ENCODE data around the gene LEMD2.

Gene LEMD2

DNA sequence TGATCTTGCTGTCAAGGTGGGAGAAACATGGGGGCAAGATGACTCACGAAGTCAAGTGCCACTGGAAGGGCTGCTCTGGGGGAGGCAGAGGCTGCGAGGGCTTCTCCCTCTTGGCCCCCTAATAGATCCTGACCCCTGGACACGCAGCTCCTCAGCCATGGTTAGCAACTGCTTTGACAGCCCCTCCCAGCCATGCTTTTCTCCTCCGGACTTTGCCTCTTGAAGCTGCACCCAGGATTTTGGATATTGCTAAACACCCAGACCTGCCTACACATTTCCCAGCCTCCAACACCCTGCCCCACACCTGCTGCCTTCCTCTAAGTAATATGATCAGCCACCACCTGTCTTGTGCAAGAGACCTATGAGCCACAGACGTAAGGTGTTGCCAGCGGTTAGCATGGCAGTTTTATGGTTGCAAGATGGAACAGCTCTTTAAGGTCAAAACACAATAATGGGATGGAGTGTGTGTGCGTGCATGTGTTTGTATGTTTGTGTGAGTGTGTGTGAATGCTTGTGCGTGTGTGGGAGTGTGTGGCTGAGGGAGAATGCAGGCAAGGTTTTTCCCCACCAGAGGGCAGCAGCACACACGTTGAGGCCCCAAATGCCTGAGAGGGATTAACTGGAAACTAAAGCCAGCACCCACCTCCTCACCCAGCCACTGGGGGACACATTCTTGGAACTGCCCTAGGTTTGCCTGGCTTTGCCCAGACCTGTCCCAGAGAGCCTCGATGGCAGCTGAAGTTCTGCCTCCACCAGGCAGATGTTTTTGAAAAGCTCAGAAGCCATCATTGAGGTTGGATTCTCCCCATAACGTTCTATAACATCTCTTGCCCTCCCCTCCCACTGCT is 44.7 kb downstream of the LEMD2 start:
- 0 out of 2 replicates have a peak, but pooled peaks cover 5% of the 10 kb centered on the region for H4K20me1 ChIP-seq
- H3K9ac ChIP-seq, result no peak overlapping the region

DNA sequence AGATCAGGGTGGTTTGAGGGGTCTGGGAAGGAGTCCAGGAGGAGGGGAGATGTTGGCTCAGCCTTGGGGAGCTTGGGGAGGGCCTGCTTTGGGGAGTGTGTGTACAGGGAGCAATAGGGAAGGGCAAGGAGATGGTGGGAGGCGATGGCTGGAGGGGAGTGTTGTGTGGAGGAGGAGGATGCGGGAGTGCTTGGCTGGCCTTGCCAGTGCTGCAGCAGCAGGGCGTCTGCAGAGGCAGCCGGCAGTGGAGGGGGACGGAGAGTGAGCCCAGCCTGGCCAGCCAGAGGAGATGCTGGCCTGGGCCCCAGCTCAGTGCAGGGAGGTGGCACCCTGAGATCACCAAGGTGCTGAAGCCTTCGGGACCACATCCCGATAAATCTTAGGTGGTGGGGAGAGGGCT is 46.1 kb downstream of the LEMD2 start:
- no peaks in the 10 kb centered on the region for H3K27me3 ChIP-seq
- H3K36me3 ChIP-seq, result no peaks in the 10 kb centered on the region
- H3K4me1 ChIP-seq, result peaks cover 17% of the 10 kb centered on the region
- H3K4me3 ChIP-seq, result no peak overlapping the region
- H3K27ac ChIP-seq, result no peak overlapping the region
- H3K9me3 ChIP-seq, result no peaks in the 10 kb centered on the region
- no peak overlapping the region for H3K4me2 ChIP-seq
- no peak overlapping the region for H3K9ac ChIP-seq
- TF ChIP-seq Cebpa-rat (IDR thresholded peaks at IDR 0.05), result no peak
- 0 out of 2 replicates have a peak, but pooled peaks cover 2% of the 10 kb centered on the region for H4K20me1 ChIP-seq

More for the DNA sequence above, 44.7 kb downstream of the LEMD2 start:
- no peak overlapping the region for H3K27ac ChIP-seq
- no peaks in the 10 kb centered on the region for H3K36me3 ChIP-seq
- no peak overlapping the region for H3K4me2 ChIP-seq
- no peak for TF ChIP-seq Cebpa-rat (IDR thresholded peaks at IDR 0.05)
- H3K4me1 ChIP-seq, result peaks cover 17% of the 10 kb centered on the region
- no peak overlapping the region for H3K4me3 ChIP-seq
- no peaks in the 10 kb centered on the region for H3K27me3 ChIP-seq
- no peaks in the 10 kb centered on the region for H3K9me3 ChIP-seq

- no peak overlapping the region for H3K4me3 ChIP-seq
- no peak overlapping the region for H3K27ac ChIP-seq
- no peaks in the 10 kb centered on the region for H4K20me1 ChIP-seq
- TF ChIP-seq Cebpa-rat (IDR thresholded peaks at IDR 0.05), result no peak
- H3K27me3 ChIP-seq, result no peaks in the 10 kb centered on the region
- H3K4me2 ChIP-seq, result no peak overlapping the region
- no peaks in the 10 kb centered on the region for H3K9me3 ChIP-seq
- no peak overlapping the region for H3K9ac ChIP-seq
- H3K4me1 ChIP-seq, result peaks cover 17% of the 10 kb centered on the region
- H3K36me3 ChIP-seq, result no peaks in the 10 kb centered on the region
Measured at GRCh38 chr6:33742092-33742491, 46.8 kb downstream of the LEMD2 start.

DNA sequence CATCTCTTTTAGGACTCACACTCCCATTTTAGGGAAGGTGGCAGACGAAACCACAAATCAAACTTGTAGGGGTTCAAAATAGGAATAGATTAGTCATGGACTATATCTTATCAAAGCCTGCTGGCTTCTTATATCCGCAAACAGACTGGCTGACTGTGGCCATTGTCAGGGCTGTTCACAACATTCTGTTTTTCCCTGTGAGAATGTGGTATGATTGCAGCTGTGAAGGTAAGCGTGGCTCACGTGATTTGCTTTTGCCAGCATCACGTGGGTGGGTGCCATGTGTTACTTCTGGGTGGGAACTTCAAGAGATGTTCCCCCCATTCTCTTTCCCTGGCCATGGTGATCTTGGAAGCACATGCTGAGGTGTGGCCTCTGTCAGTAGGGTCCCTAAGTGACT is 48.1 kb downstream of the LEMD2 start:
- Histone ChIP-seq H3K9ac (no peak overlapping the region), H3K27ac (no peak overlapping the region), H3K4me3 (no peak overlapping the region), H3K27me3 (no peaks in the 10 kb centered on the region), H4K20me1 (no peaks in the 10 kb centered on the region), H3K4me1 (peaks cover 8% of the 10 kb centered on the region), H3K36me3 (no peaks in the 10 kb centered on the region), H3K9me3 (no peaks in the 10 kb centered on the region), H3K4me2 (no peak overlapping the region)
- no peak for TF ChIP-seq Cebpa-rat (IDR thresholded peaks at IDR 0.05)

- no peak for TF ChIP-seq Cebpa-rat (IDR thresholded peaks at IDR 0.05)
- H3K4me2 ChIP-seq, result no peak overlapping the region
Measured at GRCh38 chr6:33740204-33740608, 48.7 kb downstream of the LEMD2 start.

DNA sequence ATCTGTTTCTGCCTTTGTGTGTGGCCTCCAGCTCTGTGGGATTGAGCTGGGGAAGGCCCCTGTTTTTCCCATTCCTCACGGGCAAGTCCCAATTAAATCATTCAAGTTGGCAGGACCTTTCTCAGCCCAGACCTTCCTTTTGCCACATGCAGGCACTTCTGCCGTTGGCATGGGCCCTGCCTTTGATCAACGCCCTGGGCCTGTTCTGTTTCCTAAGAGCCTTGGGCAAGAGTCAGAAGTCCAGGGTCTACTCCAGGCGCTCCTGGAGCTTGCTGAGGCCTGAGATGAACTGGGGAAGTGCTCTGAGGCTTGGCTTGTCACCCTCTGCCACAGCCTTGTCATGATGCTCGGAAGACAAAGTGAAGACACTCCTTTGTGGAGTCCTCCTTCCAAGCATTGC is 49.4 kb downstream of the LEMD2 start:
- H3K27ac ChIP-seq, result no peak overlapping the region
- no peak overlapping the region for H3K4me2 ChIP-seq
- H3K4me3 ChIP-seq, result no peak overlapping the region
- no peak for TF ChIP-seq Cebpa-rat (IDR thresholded peaks at IDR 0.05)
- H3K36me3 ChIP-seq, result no peaks in the 10 kb centered on the region
- H3K9me3 ChIP-seq, result no peaks in the 10 kb centered on the region
- no peaks in the 10 kb centered on the region for H3K27me3 ChIP-seq
- H3K4me1 ChIP-seq, result peaks cover 12% of the 10 kb centered on the region
- no peaks in the 10 kb centered on the region for H4K20me1 ChIP-seq
- H3K9ac ChIP-seq, result no peak overlapping the region

More at GRCh38 chr6:33740204-33740608, 48.7 kb downstream of the LEMD2 start:
- H4K20me1 ChIP-seq, result no peaks in the 10 kb centered on the region
- no peak overlapping the region for H3K9ac ChIP-seq
- H3K27me3 ChIP-seq, result no peaks in the 10 kb centered on the region
- H3K4me3 ChIP-seq, result no peak overlapping the region
- H3K4me1 ChIP-seq, result peaks cover 9% of the 10 kb centered on the region
- no peaks in the 10 kb centered on the region for H3K36me3 ChIP-seq
- H3K9me3 ChIP-seq, result no peaks in the 10 kb centered on the region
- H3K27ac ChIP-seq, result no peak overlapping the region

- peaks cover 14% of the 10 kb centered on the region for H3K4me1 ChIP-seq
- H3K9me3 ChIP-seq, result no peaks in the 10 kb centered on the region
- H3K27me3 ChIP-seq, result no peaks in the 10 kb centered on the region
- no peak overlapping the region for H3K27ac ChIP-seq
- H4K20me1 ChIP-seq, result no peaks in the 10 kb centered on the region
- H3K4me3 ChIP-seq, result no peak overlapping the region
- no peak for TF ChIP-seq Cebpa-rat (IDR thresholded peaks at IDR 0.05)
- no peak overlapping the region for H3K4me2 ChIP-seq
- no peak overlapping the region for H3K9ac ChIP-seq
- H3K36me3 ChIP-seq, result no peaks in the 10 kb centered on the region
Measured at GRCh38 chr6:33738879-33739278, 50.1 kb downstream of the LEMD2 start.

- H3K9me3 ChIP-seq, result no peaks in the 10 kb centered on the region
- H3K4me2 ChIP-seq, result no peak overlapping the region
- no peak for TF ChIP-seq Cebpa-rat (IDR thresholded peaks at IDR 0.05)
- H3K4me3 ChIP-seq, result no peak overlapping the region
- no peaks in the 10 kb centered on the region for H4K20me1 ChIP-seq
- no peaks in the 10 kb centered on the region for H3K27me3 ChIP-seq
- no peak overlapping the region for H3K9ac ChIP-seq
- peaks cover 14% of the 10 kb centered on the region for H3K4me1 ChIP-seq
- H3K27ac ChIP-seq, result no peak overlapping the region
- H3K36me3 ChIP-seq, result no peaks in the 10 kb centered on the region
Measured at GRCh38 chr6:33738153-33738552, 50.8 kb downstream of the LEMD2 start.

GRCh38 chr6:33737267-33738026 is 51.5 kb downstream of the LEMD2 start:
- Histone ChIP-seq H3K9ac (no peak overlapping the region), H3K4me3 (no peak overlapping the region), H4K20me1 (no peaks in the 10 kb centered on the region), H3K36me3 (no peaks in the 10 kb centered on the region), H3K9me3 (no peaks in the 10 kb centered on the region), H3K4me2 (no peak overlapping the region), H3K27ac (no peak overlapping the region), H3K27me3 (no peaks in the 10 kb centered on the region), H3K4me1 (peaks cover 14% of the 10 kb centered on the region)
- TF ChIP-seq Cebpa-rat (IDR thresholded peaks at IDR 0.05), result no peak

GRCh38 chr6:33735216-33735615 is 53.7 kb downstream of the LEMD2 start:
- peak overlapping the region; percentile 24 for H3K4me2 ChIP-seq

More at GRCh38 chr6:33735216-33735615, 53.7 kb downstream of the LEMD2 start:
- no peak for TF ChIP-seq Cebpa-rat (IDR thresholded peaks at IDR 0.05)
- H3K9me3 ChIP-seq, result no peaks in the 10 kb centered on the region
- H3K36me3 ChIP-seq, result no peaks in the 10 kb centered on the region
- H3K27me3 ChIP-seq, result no peaks in the 10 kb centered on the region
- H3K4me3 ChIP-seq, result no peak overlapping the region
- peaks cover 22% of the 10 kb centered on the region for H3K4me1 ChIP-seq
- no peak overlapping the region for H3K27ac ChIP-seq
- H3K9ac ChIP-seq, result no peak overlapping the region
- H4K20me1 ChIP-seq, result no peaks in the 10 kb centered on the region

Measured in BLaER1 (cell line).